HG03039 (cell line): ENCODE measurements around the gene STARD8.
"Not testable (repeated sequence)": the region's sequence is repeated elsewhere in the genome, so short reads cannot be mapped to it uniquely, and the experiment has no call there.

Experiments used
- ATAC-seq: cut with Tn5 transposase; IDR thresholded peaks from one replicate; pipeline ENCODE4 v1.9.1; 2021; ENCODE audit warnings: mild to moderate bottlenecking, moderate library complexity; ENCODE audit not compliant: unreplicated experiment

STARD8 gene, protein sequence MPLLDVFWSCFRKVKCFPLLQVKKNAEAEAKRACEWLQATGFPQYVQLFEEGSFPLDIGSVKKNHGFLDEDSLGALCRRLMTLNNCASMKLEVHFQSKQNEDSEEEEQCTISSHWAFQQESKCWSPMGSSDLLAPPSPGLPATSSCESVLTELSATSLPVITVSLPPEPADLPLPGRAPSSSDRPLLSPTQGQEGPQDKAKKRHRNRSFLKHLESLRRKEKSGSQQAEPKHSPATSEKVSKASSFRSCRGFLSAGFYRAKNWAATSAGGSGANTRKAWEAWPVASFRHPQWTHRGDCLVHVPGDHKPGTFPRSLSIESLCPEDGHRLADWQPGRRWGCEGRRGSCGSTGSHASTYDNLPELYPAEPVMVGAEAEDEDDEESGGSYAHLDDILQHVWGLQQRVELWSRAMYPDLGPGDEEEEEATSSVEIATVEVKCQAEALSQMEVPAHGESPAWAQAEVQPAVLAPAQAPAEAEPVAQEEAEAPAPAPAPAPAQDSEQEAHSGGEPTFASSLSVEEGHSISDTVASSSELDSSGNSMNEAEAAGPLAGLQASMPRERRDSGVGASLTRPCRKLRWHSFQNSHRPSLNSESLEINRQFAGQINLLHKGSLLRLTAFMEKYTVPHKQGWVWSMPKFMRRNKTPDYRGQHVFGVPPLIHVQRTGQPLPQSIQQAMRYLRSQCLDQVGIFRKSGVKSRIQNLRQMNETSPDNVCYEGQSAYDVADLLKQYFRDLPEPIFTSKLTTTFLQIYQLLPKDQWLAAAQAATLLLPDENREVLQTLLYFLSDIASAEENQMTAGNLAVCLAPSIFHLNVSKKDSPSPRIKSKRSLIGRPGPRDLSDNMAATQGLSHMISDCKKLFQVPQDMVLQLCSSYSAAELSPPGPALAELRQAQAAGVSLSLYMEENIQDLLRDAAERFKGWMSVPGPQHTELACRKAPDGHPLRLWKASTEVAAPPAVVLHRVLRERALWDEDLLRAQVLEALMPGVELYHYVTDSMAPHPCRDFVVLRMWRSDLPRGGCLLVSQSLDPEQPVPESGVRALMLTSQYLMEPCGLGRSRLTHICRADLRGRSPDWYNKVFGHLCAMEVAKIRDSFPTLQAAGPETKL

DNA sequence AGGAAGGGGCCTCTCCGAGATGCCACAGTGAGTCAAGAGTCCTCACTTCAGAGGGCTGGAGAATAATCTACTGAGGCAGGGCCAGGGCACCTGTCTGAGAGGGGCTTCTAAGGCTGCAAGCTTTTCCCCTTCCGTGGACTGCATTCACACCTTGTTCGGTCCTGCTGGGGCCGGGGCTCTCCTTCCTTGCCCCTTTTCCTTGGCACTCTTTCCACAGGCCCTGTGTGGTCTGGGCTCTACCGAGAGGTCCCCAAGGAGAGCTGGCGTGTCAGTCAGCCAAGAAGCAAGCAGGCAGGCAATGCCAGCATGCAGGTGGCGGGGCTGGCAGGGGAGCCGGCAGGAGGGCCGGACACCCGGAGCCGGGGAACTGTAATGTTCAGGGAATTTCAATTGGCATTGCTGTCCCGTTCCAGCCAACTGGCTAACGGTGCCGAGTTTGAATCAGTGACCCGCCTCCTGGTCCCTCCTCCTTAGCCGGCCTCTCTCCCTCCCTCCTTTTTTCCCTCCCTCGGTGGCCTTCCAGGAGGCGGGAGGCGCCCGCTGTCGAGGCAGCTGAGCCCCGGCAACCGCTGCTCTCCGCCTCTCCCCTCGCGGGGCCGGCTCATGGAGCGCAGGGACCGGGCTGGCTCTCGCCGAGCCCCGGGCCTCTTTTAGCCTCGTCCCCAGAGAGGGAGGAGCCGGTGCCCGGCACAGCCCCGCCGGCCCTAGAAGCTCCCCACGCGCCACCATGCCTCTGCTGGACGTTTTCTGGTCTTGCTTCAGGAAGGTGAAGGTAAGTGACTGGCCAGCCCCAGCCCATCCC lies at the start of gene STARD8:
Gene STARD8 (plus strand): TSS at position 511 of the 802 bp plus-strand sequence. CDS start 217 bp downstream, at position 728.
- no peak for ATAC-seq

DNA sequence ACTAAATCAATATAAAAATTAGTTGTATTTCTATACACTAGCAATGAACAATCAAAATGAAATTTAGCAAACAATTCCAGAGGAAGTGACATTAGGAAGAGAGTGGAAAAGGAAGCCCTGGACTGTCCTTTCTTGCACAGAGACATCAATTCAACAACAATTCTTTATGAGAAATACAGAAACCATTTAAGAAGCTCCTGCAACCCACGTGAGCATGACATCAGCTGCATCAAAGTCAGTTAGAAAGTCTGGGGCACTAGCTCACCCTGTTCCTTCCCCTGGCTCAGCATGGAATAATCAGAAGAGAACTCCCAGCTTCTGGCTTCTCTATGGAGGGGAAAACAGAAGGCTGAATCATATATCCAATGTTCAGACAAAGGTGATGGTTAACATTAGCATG lies 48.6 kb upstream of the STARD8 start:
- no peak for ATAC-seq

DNA sequence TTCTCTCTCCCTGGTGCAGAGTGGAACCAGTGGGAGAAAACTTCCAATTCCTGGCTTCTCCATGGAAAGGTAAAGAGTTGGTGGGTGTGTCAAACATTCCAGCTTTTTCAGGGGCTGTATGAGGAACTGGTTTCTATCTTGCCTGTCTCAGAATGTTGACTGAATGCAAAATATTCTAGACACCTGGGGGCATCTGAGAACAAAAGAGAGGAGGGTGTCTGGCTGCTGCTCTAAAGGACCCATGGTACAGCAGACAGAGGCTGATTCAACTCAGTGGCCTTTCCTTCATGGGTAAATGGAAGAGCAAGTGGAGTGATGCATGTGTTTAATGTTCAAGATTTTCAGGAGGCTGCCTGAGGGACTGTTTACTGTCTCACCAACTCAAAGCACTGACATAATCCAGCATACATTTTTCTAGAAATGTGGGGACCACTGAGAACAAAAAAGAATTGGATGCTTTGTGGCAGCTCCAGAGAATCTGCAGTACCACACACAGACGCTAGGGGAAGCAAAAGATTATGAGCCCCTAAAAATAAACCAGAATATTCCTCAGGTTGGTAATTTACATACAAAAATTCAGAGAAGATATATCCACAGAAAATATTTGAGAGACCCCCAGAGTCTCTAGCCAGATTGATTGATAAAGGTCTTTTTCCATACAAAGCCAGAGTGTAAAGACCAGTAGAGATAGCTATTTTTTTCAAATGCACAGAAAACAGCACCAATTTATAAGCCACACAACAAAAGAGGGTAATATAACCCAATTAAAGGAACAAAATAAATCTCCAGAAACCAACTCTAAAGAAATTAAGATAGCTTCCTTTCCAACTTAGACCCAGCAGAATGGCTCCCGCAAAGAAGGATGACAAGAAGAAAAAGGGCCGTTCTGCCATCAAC lies 48.0 kb upstream of the STARD8 start:
- ATAC-seq = no peak

DNA sequence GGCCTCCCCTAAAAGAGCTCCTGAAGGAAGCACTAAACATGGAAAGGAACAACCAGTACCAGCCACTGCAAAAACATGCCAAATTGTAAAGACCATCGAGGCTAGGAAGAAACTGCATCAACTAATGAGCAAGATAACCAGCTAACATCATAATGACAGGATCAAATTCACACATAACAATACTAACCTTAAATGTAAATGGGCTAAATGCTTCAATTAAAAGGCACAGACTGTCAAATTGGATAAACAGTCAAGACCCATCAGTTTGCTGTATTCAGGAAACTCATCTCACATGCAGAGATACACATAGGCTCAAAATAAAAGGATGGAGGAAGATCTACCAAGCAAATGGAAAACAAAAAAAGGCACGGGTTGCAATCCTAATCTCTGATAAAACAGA lies 43.2 kb upstream of the STARD8 start:
- ATAC-seq = not testable (repeated sequence)

DNA sequence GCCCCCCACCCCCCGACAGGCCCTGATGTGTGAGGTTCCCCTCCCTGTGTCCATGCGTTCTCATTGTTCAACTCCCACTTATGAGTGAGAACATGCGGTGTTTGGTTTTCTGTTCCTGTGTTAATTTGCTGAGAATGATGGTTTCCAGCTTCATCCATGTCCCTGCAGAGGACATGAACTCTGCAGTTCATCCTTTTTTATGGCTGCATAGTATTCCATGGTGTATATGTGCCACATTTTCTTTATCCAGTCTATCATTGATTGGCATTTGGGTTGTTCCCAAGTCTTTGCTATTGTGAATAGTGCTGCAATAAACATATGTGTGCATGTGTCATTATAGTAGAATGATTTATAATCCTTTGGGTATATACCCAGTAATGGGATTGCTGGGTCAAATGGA lies 32.7 kb upstream of the STARD8 start:
- not testable (repeated sequence) for ATAC-seq

DNA sequence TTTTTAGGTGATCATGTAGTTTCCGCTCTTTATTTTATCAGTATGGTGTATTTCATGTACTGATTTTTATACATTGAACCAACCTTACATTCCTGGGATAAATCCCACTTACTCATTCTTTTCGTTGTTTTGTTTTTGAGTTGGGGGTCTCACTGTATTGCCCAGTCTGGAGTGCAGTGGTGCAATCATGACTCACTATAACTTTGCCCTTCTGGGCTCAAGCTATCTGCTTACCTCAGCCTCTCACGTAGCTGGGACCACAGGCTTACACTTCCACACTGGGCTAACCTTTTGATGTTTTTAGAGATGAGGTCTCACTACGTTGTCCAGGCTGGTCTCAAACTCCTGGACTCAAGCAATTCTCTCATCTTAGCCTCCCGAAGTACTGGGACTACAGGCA lies 19.5 kb upstream of the STARD8 start:
- ATAC-seq = no peak

DNA sequence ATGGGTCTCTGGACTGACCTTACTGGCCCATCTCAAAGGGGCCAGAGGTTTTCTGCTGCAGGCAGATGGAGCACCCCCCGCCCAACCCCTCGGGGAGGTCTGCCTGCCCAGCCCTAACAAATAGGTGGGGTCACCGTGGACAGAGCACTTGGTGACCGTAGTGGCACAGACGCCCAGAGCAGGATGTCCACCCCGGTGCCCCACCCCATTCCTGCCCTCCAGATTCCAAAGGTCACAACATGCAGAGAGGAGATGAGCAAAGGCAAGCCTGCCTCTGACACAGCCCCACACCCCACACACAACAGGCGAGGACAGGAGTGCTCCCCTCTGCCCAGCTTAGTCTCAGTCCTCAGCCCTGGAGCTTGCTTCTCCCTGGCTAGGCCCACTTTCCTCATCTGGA lies 17.5 kb upstream of the STARD8 start:
- not testable (repeated sequence) for ATAC-seq

DNA sequence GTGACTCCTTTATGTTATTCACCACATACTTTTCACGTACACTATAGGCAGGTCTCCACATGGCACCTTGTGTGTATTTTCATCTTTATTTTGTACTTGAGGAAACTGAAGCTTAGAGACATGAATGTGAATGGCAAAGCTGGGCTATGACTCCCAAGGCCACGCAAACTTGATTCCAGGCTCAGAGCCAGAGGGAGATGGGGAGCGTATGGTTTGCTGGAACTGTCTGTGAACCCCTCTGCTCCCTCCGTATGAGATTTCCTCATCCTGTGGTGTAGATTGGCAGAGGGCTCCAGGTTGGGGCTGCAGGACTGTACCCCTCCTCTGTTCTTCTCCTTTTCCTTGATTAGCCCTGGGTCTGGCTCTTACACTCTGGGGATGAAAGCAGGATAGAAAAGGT lies 16.1 kb upstream of the STARD8 start:
- no peak for ATAC-seq

DNA sequence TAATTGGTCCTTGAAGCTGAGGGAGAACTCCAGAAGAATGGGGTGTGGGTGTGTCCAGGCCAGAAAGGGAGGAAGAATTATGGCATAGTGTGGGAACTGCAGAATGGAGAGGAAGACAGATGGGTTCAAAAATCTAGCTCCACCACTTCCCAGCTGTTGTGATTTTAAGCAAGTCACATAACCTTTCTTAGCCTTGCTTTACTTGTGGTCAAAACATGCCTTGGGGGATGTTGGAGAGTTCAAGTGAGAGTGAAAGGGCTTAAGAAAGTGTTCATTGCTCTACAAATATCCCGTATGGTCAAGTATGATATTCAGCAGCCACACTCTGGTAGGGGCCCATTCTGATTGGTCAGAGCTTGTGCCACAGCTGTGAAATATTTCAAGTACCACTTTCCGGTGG lies 15.0 kb upstream of the STARD8 start:
- ATAC-seq = no peak

DNA sequence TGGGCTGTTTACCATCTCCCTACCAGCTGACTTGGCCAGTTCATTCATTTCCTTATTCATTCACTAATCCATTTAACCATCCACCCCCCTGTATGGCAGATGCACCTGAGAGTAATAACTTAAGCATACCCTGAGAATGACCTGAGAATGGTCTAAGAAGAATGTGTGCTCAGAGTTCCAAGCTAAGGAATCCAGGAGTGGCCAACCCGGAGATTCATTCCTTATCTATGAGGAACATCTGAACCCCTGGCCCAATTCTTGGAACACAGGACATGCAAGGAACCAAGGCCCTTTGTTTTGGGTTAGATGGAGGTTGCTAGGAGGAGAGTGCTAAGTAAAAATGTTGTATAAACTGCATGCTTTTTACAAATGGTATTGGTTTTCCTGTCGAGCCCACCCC lies 13.5 kb upstream of the STARD8 start:
- ATAC-seq = no peak

DNA sequence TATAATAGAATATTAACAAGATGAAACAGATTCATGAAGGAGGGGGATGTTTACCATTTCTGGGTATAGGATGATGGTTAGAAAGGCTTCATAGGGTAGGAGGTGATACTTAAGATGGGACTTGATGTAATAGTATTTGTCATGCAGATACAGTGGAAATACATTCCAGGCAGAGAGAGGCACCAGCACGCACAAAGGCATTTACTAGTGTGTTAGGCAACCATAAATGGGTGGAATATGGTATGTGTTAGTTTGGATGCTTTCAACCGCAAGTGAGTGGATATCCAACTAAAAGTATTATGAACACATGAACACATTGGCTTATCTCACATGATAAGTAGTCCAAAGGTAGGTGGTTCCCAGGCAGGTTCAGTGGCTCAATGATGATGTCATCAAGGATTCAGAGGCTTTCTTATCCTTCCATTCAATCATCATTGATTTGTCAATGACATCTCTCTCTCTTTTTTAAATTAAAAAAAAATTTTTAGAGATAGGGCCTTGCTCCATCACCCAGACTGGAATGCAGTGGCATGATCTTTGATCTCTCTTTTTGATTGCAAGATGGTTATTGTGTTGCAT lies 12.7 kb upstream of the STARD8 start:
- no peak for ATAC-seq

DNA sequence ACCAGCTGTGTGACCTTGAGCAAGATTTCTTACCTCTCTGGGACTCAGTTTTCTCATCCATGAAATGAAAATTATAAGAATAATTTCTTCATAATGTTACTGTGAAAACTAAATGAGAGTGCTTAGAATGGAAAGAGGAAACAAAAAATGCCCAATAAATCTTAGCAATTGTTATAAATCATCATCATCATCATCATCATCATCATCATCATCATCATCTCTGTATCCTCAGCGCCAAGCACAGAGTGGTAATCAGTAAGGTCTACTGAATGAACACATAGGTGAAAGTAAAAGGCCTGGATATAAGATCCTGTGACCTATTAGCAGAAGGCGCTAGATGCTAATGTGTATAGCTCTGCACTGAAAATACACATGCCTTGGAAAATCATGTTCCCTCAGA lies 6.8 kb upstream of the STARD8 start:
- no peak for ATAC-seq

DNA sequence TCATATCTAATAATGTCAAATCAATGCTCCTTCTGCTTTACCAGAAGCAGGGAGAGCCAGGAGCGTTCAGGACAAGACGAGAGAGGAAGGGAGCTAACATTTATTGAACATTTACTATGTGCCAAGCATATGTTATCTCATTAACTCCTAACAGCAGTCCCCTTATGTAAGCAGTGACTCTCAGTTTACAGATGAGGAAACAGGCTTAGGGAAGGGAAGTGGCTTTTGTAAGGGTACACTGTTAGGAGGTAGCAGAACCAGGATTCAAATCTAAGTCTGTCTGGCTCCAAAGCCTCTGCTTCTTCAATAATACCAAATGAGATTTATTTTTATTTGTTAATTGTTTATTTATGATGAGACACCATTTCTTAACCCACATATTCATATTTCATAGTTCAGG lies 2.6 kb upstream of the STARD8 start:
- ATAC-seq = no peak

DNA sequence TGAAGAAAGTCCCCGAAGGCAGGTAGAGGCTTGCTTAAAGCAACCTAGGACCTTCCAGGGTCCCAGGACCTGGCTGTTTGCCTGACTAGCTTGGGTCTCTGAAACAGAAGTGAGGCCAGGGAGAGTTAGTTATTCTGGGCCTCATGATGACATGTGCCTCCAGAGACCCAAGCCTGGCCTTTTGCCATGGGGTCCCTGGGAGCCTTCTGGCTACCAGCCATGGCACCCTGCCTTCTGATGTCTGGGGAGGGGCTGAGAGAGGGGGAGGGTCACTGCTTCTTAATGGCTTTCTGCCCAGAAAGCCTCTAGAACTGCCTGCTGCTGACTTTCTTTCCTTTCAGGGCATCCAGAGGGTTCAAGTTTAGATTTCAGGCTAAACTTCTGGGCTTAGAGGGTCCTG lies 1.0 kb upstream of the STARD8 start:
- ATAC-seq = no peak

DNA sequence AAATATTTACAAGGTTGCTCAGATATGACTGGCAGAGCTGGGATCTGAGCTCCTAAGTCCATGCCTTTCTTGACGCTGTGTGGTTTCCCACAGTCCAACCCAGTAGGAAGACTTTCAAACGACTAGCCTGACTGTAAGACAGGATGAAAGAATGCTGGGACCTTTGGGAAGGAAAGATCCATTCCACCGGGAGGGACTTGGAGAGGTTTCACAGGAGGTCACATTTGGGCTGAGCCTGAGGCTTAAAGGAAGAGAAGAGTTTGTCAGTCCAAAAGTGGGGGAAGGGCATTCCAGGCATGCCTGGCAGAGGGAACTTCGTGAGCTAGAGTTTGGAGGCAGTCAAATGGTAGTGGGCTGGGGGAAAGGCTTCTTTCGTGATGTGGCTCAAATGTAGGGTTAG lies 1.5 kb downstream of the STARD8 start:
- no peak for ATAC-seq

DNA sequence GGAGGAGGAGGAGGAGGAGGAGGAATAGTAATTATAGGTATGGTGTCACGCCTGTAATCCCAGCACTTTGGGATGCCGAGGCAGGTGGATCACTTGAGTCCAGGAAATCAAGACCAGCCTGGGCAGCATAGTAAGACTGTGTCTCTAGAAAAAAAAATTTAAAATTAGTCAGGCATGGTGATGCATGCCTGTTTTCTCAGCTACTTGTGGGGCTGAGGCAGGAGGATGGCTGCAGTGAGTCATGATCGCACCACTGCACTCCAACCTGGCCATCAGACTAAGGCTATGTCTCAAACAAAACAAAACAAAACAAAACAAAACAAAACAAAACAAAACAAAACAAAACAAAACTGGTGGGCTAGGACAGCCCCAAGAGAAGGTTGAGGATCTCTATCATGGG lies 3.0 kb downstream of the STARD8 start:
- ATAC-seq = no peak

DNA sequence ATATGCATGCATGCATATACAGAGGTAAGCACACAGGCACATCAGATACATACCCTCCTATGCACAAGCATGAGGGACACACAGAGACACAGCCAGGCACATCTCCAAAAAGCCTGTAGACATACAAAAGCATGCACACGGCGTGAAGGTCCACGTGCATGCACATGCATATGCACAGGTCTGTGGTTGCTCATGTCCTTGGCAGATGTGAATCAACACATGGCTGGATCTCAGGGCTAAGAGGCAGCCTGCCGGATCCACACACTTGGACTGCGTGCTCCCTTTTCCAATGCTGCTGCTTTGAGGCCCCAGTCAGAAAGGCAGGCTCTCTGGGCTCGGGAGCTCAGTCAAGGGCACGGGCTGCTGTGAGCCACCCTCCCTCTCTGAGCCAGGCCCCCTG lies 3.6 kb downstream of the STARD8 start:
- no peak for ATAC-seq

DNA sequence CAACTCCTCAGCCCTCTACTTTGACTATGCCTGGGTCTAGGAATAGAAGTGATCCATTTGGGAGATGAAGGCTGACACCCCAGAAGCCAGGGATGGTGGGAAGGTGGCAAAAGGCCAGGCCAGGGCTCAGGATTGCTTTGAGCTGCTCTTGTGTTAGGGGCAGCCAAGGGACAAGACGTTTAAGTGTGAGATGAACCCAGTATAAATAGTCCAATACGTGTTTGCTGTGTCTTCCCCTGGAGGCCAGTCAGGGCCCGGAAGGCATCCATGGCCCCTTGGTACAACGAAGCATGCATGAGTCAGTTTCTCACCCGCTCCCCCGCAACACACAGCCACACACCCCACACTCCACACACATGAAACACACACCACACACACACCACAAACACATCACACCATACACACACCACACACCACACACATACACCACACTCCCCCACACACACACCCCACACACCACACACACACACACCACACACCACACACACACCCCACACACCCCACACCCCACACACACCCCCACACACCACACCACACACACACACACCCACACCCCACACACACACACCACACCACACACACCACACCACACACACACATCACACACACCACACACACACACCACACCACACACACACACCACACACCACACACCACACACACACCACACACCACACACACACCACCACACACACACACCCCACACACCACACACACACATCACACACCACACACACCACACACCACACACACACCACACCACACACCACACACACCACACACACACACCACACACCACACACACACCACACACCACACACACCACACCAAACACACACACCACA lies 5.1 kb downstream of the STARD8 start:
- ATAC-seq = no peak

DNA sequence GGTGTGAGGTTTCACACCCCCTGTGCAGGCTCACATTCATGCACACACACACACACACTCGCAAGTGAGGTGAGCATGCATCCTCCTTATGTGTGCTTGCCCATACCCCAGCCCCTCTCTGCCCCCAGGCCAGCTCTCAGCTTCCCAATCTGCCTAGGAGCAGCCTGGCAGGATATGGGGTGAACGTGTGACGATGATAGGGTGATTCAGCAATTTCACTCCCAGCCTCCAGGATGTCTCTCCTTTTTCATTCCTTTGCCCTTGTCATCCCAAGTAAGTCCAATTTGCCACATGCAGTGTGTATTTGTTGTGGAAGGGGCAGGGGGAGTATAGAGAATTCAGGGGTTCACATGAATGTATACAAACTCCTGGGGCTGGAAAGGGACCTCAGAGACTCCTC lies 7.2 kb downstream of the STARD8 start:
- no peak for ATAC-seq
